Measurements from ENCODE around the gene SOD2. TPM values are rescaled to one million over a fixed set of nuclear protein-coding genes. Genes with fewer than 3 reads are reported as not detected.

Gene SOD2
- polyA plus RNA-seq, 3 donors: 447 to 746 (median 569) TPM

DNA sequence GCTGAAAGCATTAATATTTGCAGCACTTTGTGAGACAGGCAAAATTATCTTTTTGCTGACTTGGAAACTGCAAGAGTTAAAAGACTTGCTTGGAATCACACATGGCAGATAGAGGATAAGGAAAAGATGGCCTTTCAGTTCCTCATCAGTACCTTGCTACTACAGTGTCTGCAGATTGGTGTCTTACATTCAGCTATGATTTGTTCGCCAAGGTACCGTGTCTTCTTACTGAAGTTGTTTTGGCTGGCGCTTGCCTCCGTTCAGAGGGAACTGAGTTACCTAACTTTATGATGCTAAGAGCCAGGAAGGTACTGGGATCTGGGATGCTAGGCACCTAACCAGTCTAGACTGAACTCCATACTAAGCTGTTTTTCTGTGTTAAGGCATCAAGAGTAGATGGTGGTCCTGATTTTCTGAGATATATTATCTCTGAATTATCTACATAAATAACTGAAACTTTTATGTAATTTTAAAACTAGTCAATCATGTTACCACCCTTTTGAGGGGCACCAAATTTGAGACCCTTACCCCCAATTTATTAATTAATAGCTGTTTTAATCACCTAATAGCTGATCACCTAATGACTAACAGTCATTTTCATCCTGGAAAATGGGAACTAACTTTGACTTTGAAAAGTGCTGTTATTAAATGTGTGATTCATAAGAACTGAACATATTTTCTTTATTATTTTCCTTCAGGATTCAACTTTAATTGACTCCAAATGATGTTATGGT lies 36.7 kb upstream of the SOD2 start:
- DNase-seq: peak in 2 of 3 donors; percentile 30 to 43
- Mint-ChIP-seq H3K36me3 (peaks cover 6 to 16% of the 10 kb centered on the region in 2 donors), H3K9me3 (no peaks in the 10 kb centered on the region), H3K4me3 (peak overlapping the region; percentile 89 to 90), H3K27ac (peak overlapping the region; percentile 24 to 81 (median 58)), H3K4me1 (peaks cover 53% of the 10 kb centered on the region), H3K27me3 (ENCODE audit: low read depth in 3 of 3) (no peaks in the 10 kb centered on the region)
- no peaks in the 10 kb centered on the region for H3K9me3 ChIP-seq (replicated peaks in 1 of 2; ENCODE audit: control insufficient read depth in 1 of 2, insufficient read depth in 1 of 2, low read length in 2 of 2)
- no peak overlapping the region for H2AFZ ChIP-seq (ENCODE audit: insufficient read depth, low read depth, low read length, poor library complexity, severe bottlenecking)
- H3K27ac ChIP-seq (ENCODE audit: low read depth in 1 of 2, low read length in 2 of 2): peak overlapping the region in 1 of 2 donors; percentile 89
- peak overlapping the region; percentile 81 for H3K4me2 ChIP-seq (replicated peaks; ENCODE audit: extremely low read depth, low read length, poor library complexity, severe bottlenecking)
- H3K27me3 ChIP-seq (ENCODE audit: control insufficient read depth in 2 of 2, insufficient read depth in 2 of 2, low read length in 2 of 2): no peaks in the 10 kb centered on the region
- H3K79me2 ChIP-seq (ENCODE audit: insufficient read depth, low read length): peaks cover 94% of the 10 kb centered on the region
- H4K20me1 ChIP-seq (ENCODE audit: insufficient read depth, low read length): peaks cover 69% of the 10 kb centered on the region
- intact Hi-C loops (cut with micrococcal nuclease): loop anchor here (2.0 to 10.0 kb wide), 3 partner anchors 33 to 255 kb away; partner anchors contain the start of genes ACAT2 (in 2 of the 2) and SOD2 (in 1 of the 2)
- 36% methylated on average over 4 of the region's 4 CpGs for WGBS (ENCODE audit: insufficient coverage)
- H3K4me3 ChIP-seq (replicated peaks in 1 of 3; ENCODE audit: low read depth in 2 of 3, low read length in 3 of 3): peak overlapping the region in 1 of 3 experiments; percentile 97
- no peak overlapping the region for H3K9ac ChIP-seq (ENCODE audit: insufficient read depth, low read length, poor library complexity, severe bottlenecking)
- H3K4me1 ChIP-seq (ENCODE audit: control insufficient read depth in 1 of 2, insufficient read depth in 2 of 2, low read length in 2 of 2): peaks cover 27 to 44% of the 10 kb centered on the region in 2 donors
- peaks cover 0 to 9% of the 10 kb centered on the region in 2 donors for H3K36me3 ChIP-seq (replicated peaks in 1 of 2; ENCODE audit: control insufficient read depth in 1 of 2, insufficient read depth in 2 of 2, low read length in 2 of 2)
- TF ChIP-seq, protein P1, sequence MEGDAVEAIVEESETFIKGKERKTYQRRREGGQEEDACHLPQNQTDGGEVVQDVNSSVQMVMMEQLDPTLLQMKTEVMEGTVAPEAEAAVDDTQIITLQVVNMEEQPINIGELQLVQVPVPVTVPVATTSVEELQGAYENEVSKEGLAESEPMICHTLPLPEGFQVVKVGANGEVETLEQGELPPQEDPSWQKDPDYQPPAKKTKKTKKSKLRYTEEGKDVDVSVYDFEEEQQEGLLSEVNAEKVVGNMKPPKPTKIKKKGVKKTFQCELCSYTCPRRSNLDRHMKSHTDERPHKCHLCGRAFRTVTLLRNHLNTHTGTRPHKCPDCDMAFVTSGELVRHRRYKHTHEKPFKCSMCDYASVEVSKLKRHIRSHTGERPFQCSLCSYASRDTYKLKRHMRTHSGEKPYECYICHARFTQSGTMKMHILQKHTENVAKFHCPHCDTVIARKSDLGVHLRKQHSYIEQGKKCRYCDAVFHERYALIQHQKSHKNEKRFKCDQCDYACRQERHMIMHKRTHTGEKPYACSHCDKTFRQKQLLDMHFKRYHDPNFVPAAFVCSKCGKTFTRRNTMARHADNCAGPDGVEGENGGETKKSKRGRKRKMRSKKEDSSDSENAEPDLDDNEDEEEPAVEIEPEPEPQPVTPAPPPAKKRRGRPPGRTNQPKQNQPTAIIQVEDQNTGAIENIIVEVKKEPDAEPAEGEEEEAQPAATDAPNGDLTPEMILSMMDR (IDR thresholded peaks at IDR 0.05): no peak

DNA sequence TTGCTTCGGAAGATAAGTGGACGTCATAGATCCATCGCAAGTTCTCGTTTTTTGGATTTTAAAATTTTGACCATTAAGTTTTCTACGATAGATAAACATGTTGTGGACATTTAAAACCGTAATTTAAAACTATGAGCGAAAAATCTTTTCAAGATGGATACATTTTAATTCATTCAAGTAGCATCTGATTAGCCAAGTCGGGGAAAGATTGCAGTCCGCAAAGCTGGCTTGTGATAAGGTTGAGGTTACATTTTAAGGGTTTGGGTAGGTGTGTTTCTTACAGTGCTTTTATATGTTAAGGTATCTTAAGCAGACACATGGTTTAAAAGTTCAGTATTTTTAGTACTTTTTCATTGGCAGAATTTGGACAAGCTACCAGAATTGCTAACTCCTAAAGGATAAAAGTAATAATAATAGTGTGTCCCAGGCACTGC lies 35.5 kb upstream of the SOD2 start:
- TF ChIP-seq, protein P1 (IDR thresholded peaks at IDR 0.05): no peak
- Histone ChIP-seq H3K36me3 (replicated peaks in 1 of 2; ENCODE audit: control insufficient read depth in 1 of 2, insufficient read depth in 2 of 2, low read length in 2 of 2) (peaks cover 0 to 9% of the 10 kb centered on the region in 2 donors), H4K20me1 (ENCODE audit: insufficient read depth, low read length) (peaks cover 57% of the 10 kb centered on the region), H3K4me3 (replicated peaks in 1 of 3; ENCODE audit: low read depth in 2 of 3, low read length in 3 of 3) (peak overlapping the region; percentile 75 to 98 (median 97)), H3K9ac (ENCODE audit: insufficient read depth, low read length, poor library complexity, severe bottlenecking) (peak overlapping the region; percentile 97), H3K79me2 (ENCODE audit: insufficient read depth, low read length) (peaks cover 94% of the 10 kb centered on the region), H3K27ac (ENCODE audit: low read depth in 1 of 2, low read length in 2 of 2) (peak overlapping the region in 1 of 2 donors; percentile 89), H3K9me3 (replicated peaks in 1 of 2; ENCODE audit: control insufficient read depth in 1 of 2, insufficient read depth in 1 of 2, low read length in 2 of 2) (no peaks in the 10 kb centered on the region), H3K4me2 (replicated peaks; ENCODE audit: extremely low read depth, low read length, poor library complexity, severe bottlenecking) (peak overlapping the region; percentile 81), H3K27me3 (ENCODE audit: control insufficient read depth in 2 of 2, insufficient read depth in 2 of 2, low read length in 2 of 2) (no peaks in the 10 kb centered on the region), H3K4me1 (ENCODE audit: control insufficient read depth in 1 of 2, insufficient read depth in 2 of 2, low read length in 2 of 2) (peaks cover 27 to 44% of the 10 kb centered on the region in 2 donors), H2AFZ (ENCODE audit: insufficient read depth, low read depth, low read length, poor library complexity, severe bottlenecking) (peak overlapping the region; percentile 67)
- no peaks in the 10 kb centered on the region for H3K9me3 Mint-ChIP-seq
- WGBS (ENCODE audit: insufficient coverage): 0% methylated on average over 3 of the region's 9 CpGs
- peak in 1 of 3 donors; percentile 11 for DNase-seq
- peak overlapping the region; percentile 84 to 95 (median 93) for H3K27ac Mint-ChIP-seq
- peak overlapping the region; percentile 89 to 90 for H3K4me3 Mint-ChIP-seq
- no peaks in the 10 kb centered on the region for H3K27me3 Mint-ChIP-seq (ENCODE audit: low read depth in 3 of 3)
- peaks cover 45% of the 10 kb centered on the region for H3K4me1 Mint-ChIP-seq
- intact Hi-C loops (cut with micrococcal nuclease): loop anchor here (2.0 to 10.0 kb wide), 3 partner anchors 34 to 256 kb away; partner anchors contain the start of genes ACAT2 (in 2 of the 2) and SOD2 (in 1 of the 2)
- H3K36me3 Mint-ChIP-seq: peaks cover 6 to 25% of the 10 kb centered on the region in 2 donors
